A673 (cell line): ENCODE results near the gene MRRF.

ENCODE experiments used
- CTCF ChIP-seq: fragments of 300-800, 200-600 bp; sonication (generic); conservative IDR thresholded peaks from 2 replicates; pipeline ENCODE4 v1.5.1; 2017; ENCODE audit warnings: low read depth, mild to moderate bottlenecking, antibody characterized with exemption, low read length, moderate library complexity, mixed read lengths
- EZH2 ChIP-seq: fragments of 200-600 bp; sonication (generic); IDR thresholded peaks from 2 replicates; pipeline ENCODE4 v1.6.1; 2017; ENCODE audit warnings: borderline replicate concordance, low read depth, mild to moderate bottlenecking, mixed read lengths, antibody characterized with exemption, low read length; ENCODE audit not compliant: poor library complexity, severe bottlenecking

GRCh38 chr9:122281368-122281767, 16.7 kb downstream of the MRRF start:
- TF ChIP-seq CTCF: no peak
- no peak for TF ChIP-seq EZH2
